H9 (cell line): ENCODE data around the gene LRRC51. TPM values are rescaled to one million over a fixed set of nuclear protein-coding genes. Genes with fewer than 3 reads are reported as not detected.

ENCODE experiments used
- DNase-seq: peaks from one replicate; pipeline ENCODE4 v3.0.0-alpha.2; 2017
- H2AFZ ChIP-seq: one replicate; pipeline ENCODE4 v1.6.1; 2013; ENCODE audit warnings: mild to moderate bottlenecking, low read length, control low read depth, moderate library complexity
- H2AK5ac ChIP-seq: 2 replicates; pipeline ENCODE4 v1.6.1; 2013; ENCODE audit warnings: low read length, control low read depth, mixed read lengths; ENCODE audit not compliant: insufficient read length
- H2BK120ac ChIP-seq: one replicate; pipeline ENCODE4 v1.6.1; 2013; ENCODE audit warnings: low read depth, mild to moderate bottlenecking, low read length, control low read depth, inconsistent platforms; ENCODE audit not compliant: poor library complexity, severe bottlenecking
- H2BK12ac ChIP-seq: 2 replicates; pipeline ENCODE4 v1.6.1; 2013; ENCODE audit warnings: low read length, control low read depth, mixed read lengths, low read depth; ENCODE audit not compliant: insufficient read length
- H2BK15ac ChIP-seq: 2 replicates; pipeline ENCODE4 v1.6.1; 2013; ENCODE audit warnings: low read depth, low read length, control low read depth
- H2BK20ac ChIP-seq: one replicate; pipeline ENCODE4 v1.6.1; 2013; ENCODE audit warnings: low read depth, mild to moderate bottlenecking, low read length, control low read depth, inconsistent platforms; ENCODE audit not compliant: poor library complexity, severe bottlenecking
- H2BK5ac ChIP-seq: 2 replicates; pipeline ENCODE4 v1.6.1; 2013; ENCODE audit warnings: low read length, control low read depth, mixed read lengths; ENCODE audit not compliant: insufficient read length
- H3K14ac ChIP-seq: 2 replicates; pipeline ENCODE4 v1.6.1; 2013; ENCODE audit warnings: low read length, control low read depth; ENCODE audit not compliant: insufficient read depth
- H3K18ac ChIP-seq: 2 replicates; pipeline ENCODE4 v1.6.1; 2013; ENCODE audit warnings: low read depth, mild to moderate bottlenecking, mixed read lengths, low read length, control low read depth; ENCODE audit not compliant: insufficient read length
- H3K23ac ChIP-seq: 2 replicates; pipeline ENCODE4 v1.6.1; 2013; ENCODE audit warnings: low read length, control low read depth, mixed read lengths, low read depth; ENCODE audit not compliant: insufficient read length
- H3K23me2 ChIP-seq: 2 replicates; pipeline ENCODE4 v1.6.1; 2013; ENCODE audit warnings: low read depth, mild to moderate bottlenecking, mixed read lengths, low read length, control low read depth; ENCODE audit not compliant: insufficient read length, poor library complexity, severe bottlenecking
- H3K27ac ChIP-seq: 2 replicates; pipeline ENCODE4 v1.5.1; 2013; ENCODE audit warnings: low read length, control low read depth, mixed read lengths, low read depth; ENCODE audit not compliant: insufficient read length
- H3K27me3 ChIP-seq: 2 replicates; pipeline ENCODE4 v1.6.1; 2013; ENCODE audit warnings: low read length, control low read depth, inconsistent platforms; ENCODE audit not compliant: insufficient read depth
- H3K4ac ChIP-seq: 2 replicates; pipeline ENCODE4 v1.6.1; 2013; ENCODE audit warnings: low read depth, mild to moderate bottlenecking, control low read depth, inconsistent platforms, low read length, moderate library complexity
- H3K4me1 ChIP-seq: 2 replicates; pipeline ENCODE4 v1.6.1; 2013; ENCODE audit warnings: low read length, control low read depth, inconsistent platforms; ENCODE audit not compliant: insufficient read depth
- H3K4me2 ChIP-seq: 2 replicates; pipeline ENCODE4 v1.6.1; 2013; ENCODE audit warnings: low read length, control low read depth, mixed read lengths; ENCODE audit not compliant: insufficient read length, insufficient read depth
- H3K56ac ChIP-seq: 2 replicates; pipeline ENCODE4 v1.6.1; 2013; ENCODE audit warnings: low read depth, mild to moderate bottlenecking, mixed read lengths, low read length, control low read depth; ENCODE audit not compliant: insufficient read length
- H3K79me1 ChIP-seq: 2 replicates; pipeline ENCODE4 v1.6.1; 2013; ENCODE audit warnings: low read depth, mild to moderate bottlenecking, moderate library complexity, low read length, control low read depth, inconsistent platforms; ENCODE audit not compliant: insufficient read depth, poor library complexity, severe bottlenecking
- H3K79me2 ChIP-seq: 2 replicates; pipeline ENCODE4 v1.6.1; 2013; ENCODE audit warnings: low read length, control low read depth, inconsistent platforms; ENCODE audit not compliant: insufficient read depth
- H3K9ac ChIP-seq: 2 replicates; pipeline ENCODE4 v1.6.1; 2013; ENCODE audit warnings: low read length, control low read depth, mixed read lengths; ENCODE audit not compliant: insufficient read length; ENCODE audit errors: extremely low read depth
- H3K9me3 ChIP-seq: one replicate; pipeline ENCODE4 v1.6.1; 2013; ENCODE audit warnings: low read depth, low read length, inconsistent platforms; ENCODE audit not compliant: control insufficient read depth
- H3T11ph ChIP-seq: one replicate; pipeline ENCODE4 v1.6.1; 2013; ENCODE audit warnings: mild to moderate bottlenecking, low read length, control low read depth, inconsistent platforms
- H4K20me1 ChIP-seq: one replicate; pipeline ENCODE4 v1.6.1; 2013; ENCODE audit not compliant: control insufficient read depth, insufficient read length, insufficient read depth
- H4K5ac ChIP-seq: 2 replicates; pipeline ENCODE4 v1.6.1; 2013; ENCODE audit warnings: low read depth, mild to moderate bottlenecking, mixed read lengths, low read length, control low read depth; ENCODE audit not compliant: insufficient read length
- H4K8ac ChIP-seq: replicated peaks from 2 replicates; pipeline ENCODE4 v1.6.1; 2013; ENCODE audit warnings: low read length, control low read depth, mixed read lengths, low read depth; ENCODE audit not compliant: insufficient read length
- H4K91ac ChIP-seq: 2 replicates; pipeline ENCODE4 v1.6.1; 2013; ENCODE audit warnings: low read depth, mild to moderate bottlenecking, moderate library complexity, mixed read lengths, low read length, control low read depth; ENCODE audit not compliant: insufficient read length
- H3K27ac Mint-ChIP-seq, 3 experiments: 2 replicates in 2 of 3; 3 replicates in 1 of 3; pipeline ENCODE4 v1.8.0; 2020 to 2021; ENCODE audit warnings: mixed read lengths in 3 of 3, mild to moderate bottlenecking in 1 of 3, moderate library complexity in 1 of 3
- H3K27me3 Mint-ChIP-seq: 2 replicates; pipeline ENCODE4 v1.8.0; 2021; ENCODE audit warnings: low read depth, mild to moderate bottlenecking, moderate library complexity, mixed read lengths
- H3K36me3 Mint-ChIP-seq, 3 experiments: 2 replicates in 2 of 3; 3 replicates in 1 of 3; pipeline ENCODE4 v1.8.0; 2020 to 2021; ENCODE audit warnings: low read depth in 3 of 3, mixed read lengths in 3 of 3; ENCODE audit not compliant: insufficient read depth in 1 of 3
- H3K4me1 Mint-ChIP-seq, 2 experiments: 2 replicates each; pipeline ENCODE4 v1.8.0; 2020; ENCODE audit warnings: mixed read lengths in 2 of 2
- H3K4me3 Mint-ChIP-seq, 2 experiments: 2 replicates in 1 of 2; 3 replicates in 1 of 2; pipeline ENCODE4 v1.8.0; 2020 to 2021; ENCODE audit warnings: mild to moderate bottlenecking in 2 of 2, mixed read lengths in 2 of 2, moderate library complexity in 1 of 2
- H3K9me3 Mint-ChIP-seq, 2 experiments: 2 replicates in 1 of 2; 3 replicates in 1 of 2; pipeline ENCODE4 v1.8.0; 2020; ENCODE audit warnings: mild to moderate bottlenecking in 2 of 2, mixed read lengths in 2 of 2, moderate library complexity in 1 of 2
- WGBS: extraction: QIAGEN DNeasy Blood & Tissue Kit; methylation state at CpG from one replicate; pipeline ENCODE4 v1.1.7; 2013; ENCODE audit warnings: missing lambda C conversion rate, low lambda C conversion rate, mixed read lengths; ENCODE audit not compliant: insufficient read length; ENCODE audit errors: extremely low coverage; 5-methylcytosine and 5-hydroxymethylcytosine counted together
- total RNA-seq: library from RNA; stranded (reverse); gene quantifications from 2 replicates; pipeline ENCODE4 v1.2.1, GENCODE V29; 2021
- TF ChIP-seq, protein P1 (sequence below): fragments of 200-600 bp; sonication (generic); conservative IDR thresholded peaks from 3 replicates; pipeline ENCODE4 v1.8.0; 2021; ENCODE audit warnings: antibody characterized with exemption, mild to moderate bottlenecking

The LRRC51 gene
- total RNA-seq, 1 experiment from 2014 or later, result 3.1 TPM

GRCh38 chr11:72042064-72042745 is 38.4 kb upstream of the LRRC51 start:
- no CpG with 5 or more reads among the region's 5 CpGs for WGBS
- no peak overlapping the region for H3K4me3 Mint-ChIP-seq
- Histone ChIP-seq H2BK120ac (no peak overlapping the region), H3T11ph (peak overlapping the region; percentile 40), H3K79me1 (peaks cover 10% of the 10 kb centered on the region), H3K27ac (peak overlapping the region; percentile 54), H3K23me2 (peaks cover 8% of the 10 kb centered on the region), H3K14ac (peak overlapping the region; percentile 41; the same call in 1 of the 2 replicates), H2BK5ac (no peak overlapping the region), H3K18ac (peak overlapping the region; percentile 59), H3K79me2 (peaks cover 12% of the 10 kb centered on the region; the same call in 1 of the 2 replicates), H2AFZ (no peak overlapping the region), H3K56ac (no peak overlapping the region), H3K27me3 (no peaks in the 10 kb centered on the region), H3K4me1 (peaks cover 9% of the 10 kb centered on the region; the same call in 1 of the 2 replicates), H2BK15ac (no peak overlapping the region), H4K91ac (no peak overlapping the region), H3K9me3 (no peaks in the 10 kb centered on the region), H3K23ac (no peak overlapping the region), H4K20me1 (no peaks in the 10 kb centered on the region), H2BK12ac (no peak overlapping the region), H2BK20ac (no peak overlapping the region), H3K9ac (no peak overlapping the region), H2AK5ac (no peak overlapping the region), H3K4ac (no peak overlapping the region), H4K8ac (no peak overlapping the region), H3K4me2 (peak overlapping the region; percentile 45), H4K5ac (no peak overlapping the region)
- H3K36me3 Mint-ChIP-seq, result peaks cover 2 to 11% (median 10%) of the 10 kb centered on the region in 3 experiments; a peak in 5 of 7 replicates
- no peaks in the 10 kb centered on the region for H3K9me3 Mint-ChIP-seq
- DNase-seq, result no peak
- no peak overlapping the region; a peak in 2 of 7 replicates for H3K27ac Mint-ChIP-seq
- no peaks in the 10 kb centered on the region for H3K27me3 Mint-ChIP-seq
- TF ChIP-seq, protein P1, sequence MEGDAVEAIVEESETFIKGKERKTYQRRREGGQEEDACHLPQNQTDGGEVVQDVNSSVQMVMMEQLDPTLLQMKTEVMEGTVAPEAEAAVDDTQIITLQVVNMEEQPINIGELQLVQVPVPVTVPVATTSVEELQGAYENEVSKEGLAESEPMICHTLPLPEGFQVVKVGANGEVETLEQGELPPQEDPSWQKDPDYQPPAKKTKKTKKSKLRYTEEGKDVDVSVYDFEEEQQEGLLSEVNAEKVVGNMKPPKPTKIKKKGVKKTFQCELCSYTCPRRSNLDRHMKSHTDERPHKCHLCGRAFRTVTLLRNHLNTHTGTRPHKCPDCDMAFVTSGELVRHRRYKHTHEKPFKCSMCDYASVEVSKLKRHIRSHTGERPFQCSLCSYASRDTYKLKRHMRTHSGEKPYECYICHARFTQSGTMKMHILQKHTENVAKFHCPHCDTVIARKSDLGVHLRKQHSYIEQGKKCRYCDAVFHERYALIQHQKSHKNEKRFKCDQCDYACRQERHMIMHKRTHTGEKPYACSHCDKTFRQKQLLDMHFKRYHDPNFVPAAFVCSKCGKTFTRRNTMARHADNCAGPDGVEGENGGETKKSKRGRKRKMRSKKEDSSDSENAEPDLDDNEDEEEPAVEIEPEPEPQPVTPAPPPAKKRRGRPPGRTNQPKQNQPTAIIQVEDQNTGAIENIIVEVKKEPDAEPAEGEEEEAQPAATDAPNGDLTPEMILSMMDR, result no peak
- peaks cover 9 to 21% of the 10 kb centered on the region in 2 experiments for H3K4me1 Mint-ChIP-seq
